Measurements from ENCODE around the gene INSL3.
A peak's percentile ranks its signal among the peaks of the same experiment; 100 is the strongest.

Gene INSL3

DNA sequence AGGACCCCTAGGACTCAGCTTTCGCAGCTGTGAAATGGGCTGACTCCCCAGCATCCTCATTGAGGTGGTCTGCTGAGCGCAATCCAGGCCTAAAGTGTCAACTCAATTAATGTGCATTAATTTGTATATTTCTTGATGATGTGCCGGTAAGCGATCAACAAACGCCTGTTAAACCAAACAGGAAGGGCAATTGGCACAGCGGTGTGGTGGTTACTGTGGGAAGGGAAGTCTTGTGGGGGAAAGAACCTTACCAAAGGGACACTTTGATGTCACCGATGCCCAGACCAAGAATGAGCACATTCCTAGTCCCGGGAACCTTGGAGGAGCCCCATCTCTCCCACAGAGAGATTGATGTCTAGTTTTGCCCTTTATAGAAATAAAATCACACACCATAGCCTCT lies 24.8 kb upstream of the INSL3 start:
- DNase-seq (ENCODE audit: low spot score) = no peak

DNA sequence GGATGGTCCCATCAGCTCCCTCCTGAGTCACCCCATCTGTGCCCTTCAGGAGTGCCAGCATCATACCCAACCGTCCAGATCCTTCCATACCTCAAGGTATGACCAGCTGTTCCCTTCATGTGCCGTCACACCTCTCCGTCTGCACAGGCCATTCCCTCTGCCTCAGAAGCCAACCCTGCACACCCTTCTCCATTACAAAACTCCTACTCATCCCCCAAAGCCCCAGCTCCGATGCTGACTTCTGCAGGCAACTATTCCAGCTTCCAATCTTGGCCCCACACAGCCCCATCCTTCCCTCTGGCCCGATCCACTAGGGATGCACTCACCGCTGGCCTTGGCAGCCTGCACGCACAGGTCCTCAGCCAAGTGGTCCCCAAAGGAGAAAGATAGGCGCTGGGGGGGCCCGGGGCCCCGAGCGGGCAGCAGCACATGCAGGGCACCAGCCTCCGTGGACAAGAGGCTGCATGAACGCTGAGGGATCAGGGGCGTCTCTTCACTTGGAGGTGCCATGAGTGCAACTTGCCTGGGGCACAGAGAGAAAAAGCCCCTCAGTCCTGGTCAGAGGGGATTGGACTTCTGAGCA lies 22.7 kb upstream of the INSL3 start:
- no peak for DNase-seq (ENCODE audit: low spot score)

DNA sequence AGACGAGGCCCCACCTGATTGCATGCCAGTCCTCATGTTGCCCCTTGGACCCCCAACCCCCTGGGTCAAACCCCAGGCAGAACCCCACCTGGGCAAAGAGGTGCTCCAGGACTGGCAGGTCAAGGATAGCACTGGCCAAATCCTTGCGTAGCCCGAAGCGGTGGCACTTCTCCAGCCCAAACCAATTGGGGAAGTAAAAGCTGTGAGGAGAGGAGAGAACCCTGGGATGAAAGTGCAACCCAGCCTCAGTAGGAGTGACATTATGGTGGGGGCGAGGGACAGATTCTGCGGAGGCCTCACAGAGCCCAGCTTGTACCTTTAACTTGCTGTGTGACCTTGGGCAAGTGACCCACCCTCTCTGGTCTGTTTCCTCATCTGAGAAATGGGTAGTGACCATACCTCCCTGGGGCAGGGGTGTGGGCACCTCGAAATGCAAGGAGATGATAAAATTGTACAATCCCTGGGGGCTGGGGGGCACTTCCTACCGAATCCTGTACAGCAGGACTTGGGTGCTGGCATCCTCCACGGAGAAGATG lies 22.0 kb upstream of the INSL3 start:
- DNase-seq (ENCODE audit: low spot score) = no peak

DNA sequence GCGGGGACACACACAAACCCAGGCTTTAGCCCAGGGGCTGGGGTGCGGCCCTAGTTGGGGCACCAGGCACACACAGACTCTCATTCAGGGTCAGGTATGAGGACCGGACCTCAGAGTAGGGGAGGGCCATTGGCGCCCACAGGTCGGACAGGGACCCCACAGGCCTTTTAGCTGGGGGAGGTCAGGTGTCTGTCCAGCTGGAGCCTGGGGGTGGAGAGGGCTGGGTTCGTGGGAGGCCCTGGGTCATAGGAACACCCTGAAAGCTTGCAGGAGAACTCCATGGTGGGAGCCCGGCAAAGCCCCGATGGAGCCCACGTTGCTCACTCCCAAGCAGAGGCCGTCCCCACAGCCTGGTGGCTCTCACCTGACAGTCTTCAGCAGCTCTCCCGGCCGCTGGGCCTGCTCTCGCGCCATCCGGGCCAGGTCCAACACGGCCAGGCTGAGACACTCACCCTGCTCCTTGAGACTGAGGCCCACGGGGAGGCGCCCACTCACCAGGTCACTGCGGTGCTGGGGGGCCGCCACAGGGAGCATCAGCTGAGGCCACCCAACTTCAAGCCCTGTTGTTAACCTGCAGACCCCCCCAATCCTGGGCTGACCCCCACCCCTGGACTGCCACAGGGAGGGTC lies 21.5 kb upstream of the INSL3 start:
- no peak for DNase-seq (ENCODE audit: low spot score)

DNA sequence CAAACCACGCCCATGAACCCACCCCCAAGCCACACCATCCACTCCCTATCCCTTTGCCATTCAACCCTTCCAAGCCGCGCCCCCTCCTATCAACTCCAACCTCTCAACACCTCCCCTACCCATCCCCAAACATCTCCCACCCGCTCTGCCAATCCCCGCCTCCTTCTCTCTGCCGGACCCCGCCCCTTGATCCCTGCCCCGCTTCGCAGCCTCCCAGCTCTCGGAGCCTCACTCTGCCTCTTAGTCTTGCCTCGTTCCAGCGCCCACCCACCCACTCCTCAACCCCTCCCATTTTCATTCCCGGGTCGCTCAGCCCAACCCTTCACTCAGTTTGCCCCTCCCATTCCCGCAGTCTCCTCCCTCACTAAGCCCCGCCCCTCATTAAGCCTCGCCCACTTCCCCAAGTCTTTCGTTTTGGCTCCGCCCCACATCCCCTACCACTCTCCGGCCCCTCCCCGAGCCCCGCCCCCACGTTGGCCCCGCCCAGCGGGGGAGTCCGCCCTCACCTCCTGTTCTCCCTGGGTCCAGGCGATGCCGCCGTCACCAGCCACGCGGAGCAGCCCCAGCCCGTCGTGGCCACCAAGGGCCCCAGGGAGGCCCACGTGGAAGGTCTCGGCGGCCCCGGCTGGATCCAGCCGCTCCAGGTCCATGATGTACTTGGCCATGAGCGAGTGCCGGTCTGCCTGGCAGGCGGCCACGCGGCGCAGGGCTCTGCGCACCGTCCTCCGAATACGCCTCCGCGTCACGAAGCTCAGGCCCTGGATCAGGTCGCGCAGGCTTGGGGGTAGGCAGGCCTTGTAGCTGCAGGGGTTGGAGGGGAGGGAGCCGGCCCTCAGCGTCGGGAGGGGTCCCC lies 20.7 kb upstream of the INSL3 start:
- DNase-seq (ENCODE audit: low spot score) = no peak

DNA sequence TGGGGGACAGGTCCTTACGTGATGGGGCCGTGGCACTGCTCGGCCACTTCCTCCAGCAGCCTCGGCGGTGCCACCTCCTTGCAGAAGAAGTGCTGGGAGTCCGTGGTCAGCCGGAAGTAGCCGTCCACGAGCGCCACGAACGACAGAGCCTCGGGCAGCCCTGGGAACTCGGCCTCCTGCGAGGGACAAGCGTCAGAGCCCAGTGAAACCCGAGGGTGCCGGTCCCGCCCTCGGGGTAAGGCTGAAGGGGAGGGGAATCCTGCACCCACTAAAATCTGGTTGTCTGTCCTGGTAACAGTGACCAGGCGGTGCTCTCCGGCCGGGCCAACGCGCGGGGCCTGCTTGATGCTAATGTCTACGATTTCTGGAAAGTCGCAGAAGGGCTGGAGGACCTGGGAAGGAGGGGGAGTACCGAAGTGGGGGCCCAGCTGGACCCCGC lies 20.1 kb upstream of the INSL3 start:
- DNase-seq (ENCODE audit: low spot score) = no peak

DNA sequence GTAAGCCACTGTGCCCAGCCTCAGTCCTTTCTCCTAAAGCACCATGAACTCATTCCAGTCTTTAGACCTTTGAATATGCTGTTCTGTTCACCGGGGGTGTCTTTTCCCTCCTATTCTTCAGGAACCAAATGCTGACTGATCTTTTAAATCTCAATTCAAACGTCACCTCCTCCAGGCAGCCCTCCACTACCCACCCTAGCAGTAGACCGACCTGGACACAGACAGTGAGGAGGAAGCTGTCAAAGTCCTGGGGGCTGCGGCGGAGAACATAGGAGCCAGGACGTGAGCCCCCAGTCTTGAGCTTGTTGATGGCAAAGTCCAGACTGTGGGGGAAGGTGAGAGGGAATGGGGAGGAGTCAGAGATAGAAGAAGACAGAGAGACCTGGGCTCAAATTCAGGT lies 18.7 kb upstream of the INSL3 start:
- DNase-seq (ENCODE audit: low spot score) = no peak

DNA sequence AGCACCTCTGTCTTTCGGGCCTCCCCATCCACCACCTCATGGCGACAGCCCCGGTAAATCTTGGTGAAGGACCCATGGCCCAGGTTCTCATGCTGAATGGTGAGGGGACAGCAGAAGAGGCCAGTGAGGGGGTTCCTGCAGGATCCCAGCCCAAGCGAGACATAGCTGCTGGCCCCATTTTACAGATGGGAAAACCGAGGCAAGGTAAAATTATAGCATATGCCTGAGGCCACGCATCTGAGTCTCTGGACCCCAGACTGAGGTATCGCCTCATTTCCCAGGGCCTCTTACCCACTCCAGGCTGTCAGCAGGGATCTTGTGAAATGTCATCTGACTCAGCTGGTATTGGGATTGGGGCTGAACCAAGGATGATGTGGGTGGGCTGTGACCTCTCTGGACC lies 16.7 kb upstream of the INSL3 start:
- DNase-seq (ENCODE audit: low spot score) = no peak

DNA sequence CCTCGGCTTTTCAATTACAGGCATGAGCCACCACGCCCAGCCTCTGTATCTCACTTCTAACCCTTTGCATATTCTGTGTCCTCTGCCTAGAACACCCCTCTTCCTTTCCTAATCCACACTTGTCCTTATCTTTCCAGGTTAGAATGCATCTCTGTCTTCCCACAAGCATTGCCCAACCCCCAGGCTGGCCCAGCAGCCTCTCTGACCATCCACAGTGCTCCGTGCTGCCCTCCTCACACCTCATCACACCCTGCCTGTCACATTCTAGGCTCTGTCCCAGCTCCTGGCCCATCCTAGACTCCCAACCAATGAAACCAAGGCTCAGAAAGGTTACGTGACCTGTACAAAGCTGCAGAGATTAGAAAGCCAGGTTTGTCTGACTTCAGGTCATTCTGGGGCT lies 15.2 kb upstream of the INSL3 start:
- no peak for DNase-seq (ENCODE audit: low spot score)

DNA sequence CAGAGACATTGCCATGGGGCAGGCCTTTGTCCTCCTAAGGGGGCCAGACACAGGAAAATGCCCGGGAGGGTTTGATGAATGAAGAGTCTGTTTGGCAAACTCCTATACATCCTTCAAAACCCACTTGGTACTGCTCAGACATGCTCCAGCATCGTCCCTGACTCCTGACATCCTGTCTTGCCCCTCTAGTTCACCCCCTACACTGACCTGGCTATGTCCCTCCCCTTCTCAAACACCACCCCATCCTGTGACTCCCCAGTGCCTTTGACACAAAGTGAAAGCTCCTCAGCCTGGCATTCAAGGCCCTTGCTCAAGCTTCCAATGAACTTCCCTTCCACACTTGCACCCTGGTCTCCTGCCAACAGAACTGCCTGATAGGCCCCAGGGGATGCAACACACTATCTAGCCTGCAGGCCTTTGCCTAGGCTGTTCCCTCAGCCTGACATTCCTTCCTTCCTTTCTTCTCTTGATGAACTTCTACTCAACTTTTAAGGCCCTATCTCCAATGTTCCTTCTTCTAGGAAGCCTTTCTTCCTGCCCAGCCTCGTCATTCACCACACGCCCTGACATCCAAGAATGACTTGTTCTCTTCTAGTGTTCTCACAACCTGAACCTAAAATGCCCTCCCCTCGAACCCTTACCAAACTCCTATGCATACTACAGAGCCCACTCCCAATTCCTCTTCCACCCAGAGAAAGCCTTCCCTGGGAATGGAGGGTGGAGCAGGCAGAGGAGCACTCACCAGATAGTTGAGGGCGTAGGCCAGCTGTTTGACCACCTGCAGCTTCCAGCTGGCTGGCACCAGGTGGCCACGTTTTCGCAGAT lies 14.1 kb upstream of the INSL3 start:
- no peak for DNase-seq (ENCODE audit: low spot score)

DNA sequence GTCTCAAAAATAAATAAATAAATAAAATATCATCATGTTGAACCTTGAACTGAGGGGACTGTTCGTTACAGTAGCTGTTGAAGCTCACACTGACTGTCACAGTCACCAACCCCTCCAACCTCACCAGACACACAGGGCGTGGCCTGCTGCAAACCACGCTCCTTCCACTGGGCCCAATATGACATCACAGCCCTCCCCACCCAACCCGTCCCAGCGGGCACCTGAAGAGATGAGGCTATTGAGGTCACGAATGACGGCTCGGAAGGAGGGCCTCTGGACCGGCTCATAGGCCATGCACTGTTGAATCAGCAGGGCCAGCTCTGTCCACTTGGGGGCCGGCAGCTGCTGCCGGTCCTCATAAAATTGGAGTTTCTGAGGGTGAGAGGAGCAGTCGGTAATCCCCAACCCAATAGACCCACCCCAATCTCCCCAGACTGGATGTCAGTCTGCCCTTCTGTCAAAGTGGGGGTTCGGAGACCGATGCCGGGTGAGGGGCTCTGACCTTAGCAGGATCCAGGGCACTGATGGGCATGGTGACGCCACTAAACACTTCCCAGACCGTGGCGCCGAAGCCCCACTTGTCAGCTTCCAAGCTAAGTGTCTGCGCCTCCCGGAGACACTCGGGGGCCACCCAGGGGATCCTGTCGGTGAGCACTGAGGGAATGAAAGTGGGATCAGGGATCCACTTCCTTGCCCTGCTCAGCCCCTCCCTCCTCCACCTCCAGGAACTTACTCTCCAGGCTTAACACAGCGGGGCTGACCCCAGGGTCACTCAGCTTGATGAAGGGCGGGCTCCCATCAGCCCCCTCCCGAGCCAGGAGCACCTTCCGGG lies 13.2 kb upstream of the INSL3 start:
- DNase-seq (ENCODE audit: low spot score) = no peak

DNA sequence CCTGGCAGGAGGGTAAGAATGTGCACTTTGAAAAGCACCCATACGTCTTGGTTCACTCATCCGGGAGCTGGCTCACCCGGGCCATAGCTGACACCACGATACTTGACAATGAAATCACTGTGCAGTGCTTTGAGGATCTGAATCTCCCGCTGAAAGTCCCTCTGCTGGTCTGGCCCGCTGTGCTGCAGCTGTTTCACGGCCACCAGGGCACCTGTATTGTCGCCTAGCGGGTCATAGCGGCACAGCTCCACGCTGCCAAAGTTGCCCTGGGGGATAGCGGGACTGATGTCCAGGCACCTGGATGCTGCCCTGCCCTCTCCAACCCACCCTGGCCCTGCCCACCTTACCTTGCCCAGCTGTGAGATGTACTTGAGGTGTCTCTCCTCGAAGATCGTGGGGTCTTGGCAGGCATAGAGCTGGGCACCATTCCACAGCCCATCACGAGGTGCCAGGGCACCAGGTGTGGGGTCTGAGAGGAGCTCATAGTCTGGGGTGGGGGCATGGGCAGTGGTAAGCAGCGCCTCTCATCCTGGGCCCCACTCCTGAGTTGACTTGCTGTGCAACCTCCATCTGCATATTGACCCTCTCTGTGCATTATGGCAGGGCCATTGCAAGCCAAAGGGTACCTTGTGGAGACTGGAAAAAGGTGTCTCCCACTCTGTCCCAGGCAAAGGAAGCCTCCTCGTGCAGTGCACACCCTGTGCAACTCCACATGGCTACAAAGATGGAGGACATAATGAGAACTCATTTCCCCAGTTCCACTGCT lies 11.3 kb upstream of the INSL3 start:
- DNase-seq (ENCODE audit: low spot score) = no peak

DNA sequence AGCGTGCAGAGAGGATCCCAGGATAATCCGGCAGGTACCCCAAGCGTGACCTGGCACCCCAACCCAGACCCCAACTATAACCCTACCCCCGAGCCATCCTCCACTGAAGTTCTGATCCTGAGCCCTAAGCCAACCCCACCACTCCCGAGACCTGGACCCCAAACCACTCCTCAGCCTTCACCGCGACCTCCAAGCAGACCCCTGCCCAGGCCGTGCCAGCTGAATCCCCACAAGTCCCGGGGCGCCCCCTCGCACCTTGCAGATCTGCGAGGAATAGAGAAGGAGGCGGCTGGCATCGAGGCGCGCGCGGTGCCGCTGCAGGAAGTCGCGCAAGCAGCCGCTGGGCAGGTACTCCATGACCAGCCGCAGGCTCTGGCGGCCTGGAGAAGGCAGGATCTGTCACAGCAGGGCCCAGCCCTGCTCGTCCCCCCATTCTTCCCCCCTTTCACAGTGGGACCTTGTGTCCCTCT lies 10.1 kb upstream of the INSL3 start:
- DNase-seq (ENCODE audit: low spot score) = no peak

DNA sequence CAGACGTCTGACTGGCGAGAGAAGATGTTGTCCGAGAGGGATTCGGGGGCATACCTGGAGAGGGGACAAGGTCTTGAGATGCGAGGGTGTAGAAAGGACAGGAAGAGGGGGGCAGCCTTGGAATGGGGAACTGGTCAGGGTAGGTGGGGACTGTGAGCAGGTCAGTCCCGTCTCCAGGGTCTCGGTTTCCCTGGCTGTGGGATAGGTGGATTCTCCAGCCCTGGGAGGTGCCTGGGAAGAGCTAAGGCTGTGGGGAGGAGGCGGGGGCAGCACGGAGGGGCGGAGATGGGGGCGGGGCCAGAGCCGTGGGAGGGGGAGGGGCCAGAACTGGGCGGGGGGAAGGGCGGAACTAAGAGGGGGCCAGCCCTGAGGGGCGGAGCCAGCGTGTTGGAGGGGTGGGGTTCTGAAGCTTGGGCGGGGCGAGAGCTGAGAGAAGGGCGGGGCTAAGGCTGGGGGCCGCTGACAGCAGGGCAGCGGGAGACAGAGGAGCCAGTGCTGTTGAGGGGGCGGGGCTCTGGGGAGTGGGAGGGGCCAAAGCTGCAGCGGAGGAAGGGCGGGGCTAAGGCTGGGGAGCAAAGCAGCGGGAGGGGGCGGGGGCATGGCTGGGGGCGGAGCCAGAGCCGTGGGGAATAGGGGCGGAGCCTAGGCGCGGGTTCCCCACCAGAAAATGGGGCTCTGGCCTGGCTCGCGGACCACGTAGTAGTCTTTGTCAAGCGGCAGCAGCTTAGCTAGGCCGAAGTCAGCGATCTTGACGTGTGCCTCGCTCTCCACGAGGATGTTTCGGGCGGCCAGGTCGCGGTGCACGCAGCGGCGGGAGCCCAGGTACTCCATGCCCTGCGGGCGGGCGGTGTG lies 9.5 kb upstream of the INSL3 start:
- peak; percentile 66 for DNase-seq (ENCODE audit: low spot score)

DNA sequence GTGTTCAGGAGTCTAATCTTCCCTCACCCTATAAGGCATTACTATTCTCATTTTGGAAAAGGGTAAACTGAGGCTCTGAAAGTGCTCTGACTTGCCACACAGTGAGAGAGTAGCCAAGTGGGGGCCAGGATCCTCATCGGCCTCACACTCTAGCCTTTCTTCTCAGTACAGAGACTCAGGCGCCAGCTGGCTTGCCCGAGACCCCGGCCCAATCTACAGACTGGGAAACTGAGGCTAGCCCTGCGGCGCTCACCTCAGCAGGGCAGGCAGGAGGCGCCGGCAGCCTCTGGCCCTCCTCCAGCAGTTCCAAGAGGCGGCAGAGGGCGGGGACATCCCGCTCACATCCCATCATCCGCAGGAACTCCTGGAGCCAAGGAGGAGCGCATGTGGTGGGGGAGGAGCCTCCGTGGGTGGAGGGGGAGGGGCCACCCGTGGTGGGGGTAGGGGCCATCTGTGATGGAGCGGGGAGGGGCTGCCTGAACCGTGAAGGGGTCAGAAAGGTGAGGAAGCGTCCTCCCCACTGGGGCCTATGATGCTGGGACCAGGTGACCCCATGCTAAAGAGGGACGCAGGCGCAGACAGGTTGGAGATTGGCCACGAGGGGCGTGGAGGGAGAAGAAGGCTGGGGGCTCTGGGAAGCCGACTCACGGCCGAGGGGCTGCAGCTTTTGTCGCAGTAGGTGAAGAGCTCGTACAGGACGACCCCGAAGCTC lies 8.7 kb upstream of the INSL3 start:
- no peak for DNase-seq (ENCODE audit: low spot score)

DNA sequence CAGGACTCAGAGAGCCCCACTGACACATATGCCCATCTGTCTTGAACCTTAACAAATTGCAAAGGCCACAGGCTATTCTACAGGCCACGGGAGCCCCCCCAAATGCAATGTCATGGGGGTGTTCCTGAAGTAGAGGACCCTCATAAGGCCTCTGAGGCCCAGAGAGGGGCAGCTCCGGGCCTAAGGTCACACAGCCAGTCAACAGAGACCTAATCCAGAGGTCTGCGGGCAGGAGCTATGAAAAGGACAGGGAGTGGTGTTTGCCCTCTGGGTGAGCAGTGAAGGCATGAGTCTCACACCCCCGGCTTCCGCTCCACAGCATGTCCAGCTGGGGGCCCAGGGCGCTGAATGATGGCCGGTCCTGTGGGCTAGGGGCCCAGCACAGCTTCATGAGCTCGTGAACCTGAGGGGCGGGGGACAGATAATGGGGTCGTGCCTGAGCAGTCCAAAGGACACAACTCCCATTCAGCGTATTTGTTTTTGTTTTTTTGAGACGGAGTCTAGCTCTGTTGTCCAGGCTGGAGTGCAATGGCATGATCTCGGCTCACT lies 5.3 kb upstream of the INSL3 start:
- DNase-seq (ENCODE audit: low spot score) = no peak

DNA sequence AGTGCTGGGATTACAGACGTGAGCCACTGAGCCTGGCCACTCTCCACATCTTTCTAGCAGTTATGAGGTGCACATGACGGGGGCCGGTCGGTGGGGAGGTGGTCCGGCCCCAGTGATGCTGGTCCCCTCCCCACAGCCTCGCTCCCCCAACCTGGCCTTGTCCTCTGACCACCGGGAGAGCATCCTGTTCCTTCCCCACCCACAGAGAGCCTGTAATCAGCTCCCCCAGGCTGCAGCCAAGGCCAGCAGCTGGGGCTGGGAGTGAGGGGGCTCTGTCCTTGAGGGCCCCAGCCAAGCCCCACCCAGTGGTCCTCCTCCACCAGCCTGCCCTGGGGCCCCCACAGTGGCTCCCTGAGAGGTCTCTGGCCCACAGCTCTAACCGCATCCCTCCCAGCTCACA lies 3.0 kb upstream of the INSL3 start:
- no peak for DNase-seq (ENCODE audit: low spot score)

DNA sequence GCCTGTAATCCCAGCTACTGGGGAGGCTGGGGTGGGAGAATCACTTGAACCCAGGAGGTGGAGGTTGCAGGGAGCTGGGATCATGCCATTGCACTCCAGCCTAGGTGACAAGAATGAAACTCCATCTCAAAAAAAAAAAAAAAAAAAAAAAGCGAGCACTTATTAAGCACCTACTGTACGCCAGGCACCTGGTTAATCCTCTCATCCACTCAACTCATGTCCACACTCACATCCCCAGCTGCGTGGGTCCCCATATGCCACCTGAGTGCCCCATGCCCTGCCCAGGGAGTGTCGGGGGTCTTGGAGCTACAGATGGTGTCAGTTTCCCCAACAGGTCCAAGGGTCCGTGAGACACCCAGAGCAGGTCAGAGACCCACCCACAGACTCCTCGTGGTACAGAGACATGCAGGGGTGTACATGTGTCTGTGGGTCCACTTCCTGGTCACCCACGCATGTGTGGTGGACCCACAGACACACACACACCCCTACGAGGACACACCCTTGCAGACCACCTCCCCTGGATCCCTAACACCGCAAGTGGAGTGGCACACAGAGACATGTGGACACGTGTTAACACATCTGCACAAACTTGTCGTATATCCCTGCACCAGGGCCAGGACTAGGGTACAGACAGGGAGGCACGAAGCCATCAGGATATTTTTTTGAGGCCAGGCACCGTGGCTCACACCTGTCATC lies 3.5 kb downstream of the INSL3 start:
- no peak for DNase-seq (ENCODE audit: low spot score)
